Breast epithelium (tissue), 3 donors: ENCODE results near the gene CYP26B1.

Experiments
- CTCF ChIP-seq, 3 donors: fragments of 450-650 bp; IDR thresholded peaks; one replicate each; pipeline ENCODE4 v1.5.1; 2016 to 2017; ENCODE audit warnings: antibody characterized with exemption in 3 of 3, mild to moderate bottlenecking in 3 of 3, moderate library complexity in 3 of 3
- POLR2A ChIP-seq: fragments of 450-650 bp; IDR thresholded peaks from one replicate; pipeline ENCODE4 v1.6.1; 2016; ENCODE audit warnings: antibody characterized with exemption, mild to moderate bottlenecking, moderate library complexity
- POLR2AphosphoS5 ChIP-seq, 3 donors: sonication (generic); formaldehyde crosslinking; IDR thresholded peaks; one replicate each; pipeline ENCODE4 v1.6.1; 2017; ENCODE audit warnings: antibody characterized with exemption in 3 of 3

- TF ChIP-seq POLR2A: no peak
- no peak for TF ChIP-seq POLR2AphosphoS5 (IDR thresholded peaks at IDR 0.05)
- TF ChIP-seq CTCF (IDR thresholded peaks at IDR 0.05): no peak
Observed at GRCh38 chr2:72117718-72118117, 29.9 kb downstream of the CYP26B1 start.
